Fibroblast of skin of scalp (primary cell): ENCODE measurements around the gene SMIM24.
"Not testable (repeated sequence)": the region's sequence is repeated elsewhere in the genome, so short reads cannot be mapped to it uniquely, and the experiment has no call there.

Source experiments
- DNase-seq: peaks from one replicate; pipeline ENCODE4 v3.0.0-alpha.2; 2013

Gene SMIM24

GRCh38 chr19:3514930-3515329 is 34.6 kb upstream of the SMIM24 start:
- peak; percentile 24 for DNase-seq

DNA sequence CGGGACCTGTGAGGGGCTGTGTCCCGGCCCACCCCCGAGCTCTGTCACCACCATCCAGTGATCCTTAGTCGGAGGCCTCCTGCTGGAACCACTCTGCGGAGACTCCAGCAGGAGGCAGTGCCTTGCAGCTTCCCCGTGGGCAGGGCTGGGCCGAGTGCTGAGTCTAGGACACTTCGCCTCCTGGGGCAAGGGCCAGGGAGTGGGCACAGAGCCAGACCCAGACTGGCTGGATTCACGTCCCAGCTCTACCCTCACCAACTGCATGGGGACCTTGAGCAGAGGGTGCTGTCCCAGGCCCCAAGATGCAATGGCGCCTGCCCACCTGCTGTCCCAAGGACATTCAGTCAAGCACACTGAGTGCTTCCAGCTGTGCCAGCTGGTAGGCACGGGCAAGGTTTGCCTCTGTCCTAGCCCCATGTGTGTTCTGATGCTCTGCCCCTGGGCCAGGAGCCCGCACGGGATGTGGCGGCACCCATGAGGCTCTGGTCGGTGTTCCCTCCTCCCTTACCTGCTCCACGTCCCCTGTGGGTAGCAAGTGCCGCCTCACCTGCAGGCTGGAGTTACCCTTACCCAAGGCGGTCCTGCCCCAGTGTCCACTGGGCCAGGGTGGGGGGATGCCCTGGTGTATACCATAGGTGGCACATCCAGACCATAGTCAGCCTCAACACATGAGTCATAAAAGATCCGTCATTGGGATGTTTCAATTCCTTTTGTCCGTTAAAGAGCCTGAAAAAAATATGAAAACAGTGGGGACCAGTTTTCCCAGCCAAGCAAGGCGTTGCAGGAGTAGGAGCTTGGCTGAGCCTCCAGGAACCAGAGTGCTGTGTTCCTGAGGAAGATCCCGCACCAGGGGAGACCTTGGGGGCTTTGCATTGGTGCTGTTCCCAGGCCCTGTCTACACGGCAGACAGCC is 33.2 kb upstream of the SMIM24 start:
- DNase-seq, result no peak

- DNase-seq, result no peak
These were observed 32.4 kb upstream of the SMIM24 start for GRCh38 chr19:3512562-3513228.

DNA sequence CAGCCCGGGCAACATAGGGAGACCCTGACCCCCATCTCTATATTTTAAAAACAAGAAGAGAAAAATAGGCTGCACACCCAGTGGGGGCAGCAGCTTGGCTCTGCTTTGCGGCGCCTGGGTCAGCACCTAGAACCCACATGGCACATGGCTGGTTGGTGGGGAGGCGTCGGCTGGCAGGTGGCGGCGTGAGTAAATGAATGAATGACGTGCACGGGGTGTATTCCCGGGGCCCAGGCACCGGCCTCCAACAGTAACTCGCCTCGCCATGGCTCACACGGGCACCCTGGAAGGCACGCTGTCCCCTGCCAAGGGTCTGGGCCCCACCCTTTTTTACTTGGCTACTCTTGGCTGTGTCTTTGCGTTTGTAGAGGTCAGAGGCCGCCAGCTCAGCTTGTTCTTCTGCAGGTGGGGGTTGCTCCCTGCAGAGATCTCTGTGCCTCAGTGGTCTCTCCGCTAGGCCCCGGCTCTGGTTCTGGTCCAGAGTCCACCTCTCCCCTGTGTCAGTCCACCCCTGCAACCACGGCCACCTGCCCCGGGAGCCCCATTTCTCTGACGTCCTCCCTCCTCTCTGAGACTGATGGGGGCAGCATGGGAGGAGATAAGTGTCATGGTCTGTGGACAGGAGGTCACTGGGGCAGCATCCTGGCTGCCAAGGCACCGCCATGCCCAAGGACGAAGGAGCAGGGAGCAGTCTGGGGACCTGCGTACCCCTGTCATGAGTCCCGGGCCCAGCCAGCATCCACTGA is 31.4 kb upstream of the SMIM24 start:
- no peak for DNase-seq

- DNase-seq, result no peak
These were observed 30.4 kb upstream of the SMIM24 start for GRCh38 chr19:3510727-3511126.

GRCh38 chr19:3509566-3509989 is 29.3 kb upstream of the SMIM24 start:
- no peak for DNase-seq

DNA sequence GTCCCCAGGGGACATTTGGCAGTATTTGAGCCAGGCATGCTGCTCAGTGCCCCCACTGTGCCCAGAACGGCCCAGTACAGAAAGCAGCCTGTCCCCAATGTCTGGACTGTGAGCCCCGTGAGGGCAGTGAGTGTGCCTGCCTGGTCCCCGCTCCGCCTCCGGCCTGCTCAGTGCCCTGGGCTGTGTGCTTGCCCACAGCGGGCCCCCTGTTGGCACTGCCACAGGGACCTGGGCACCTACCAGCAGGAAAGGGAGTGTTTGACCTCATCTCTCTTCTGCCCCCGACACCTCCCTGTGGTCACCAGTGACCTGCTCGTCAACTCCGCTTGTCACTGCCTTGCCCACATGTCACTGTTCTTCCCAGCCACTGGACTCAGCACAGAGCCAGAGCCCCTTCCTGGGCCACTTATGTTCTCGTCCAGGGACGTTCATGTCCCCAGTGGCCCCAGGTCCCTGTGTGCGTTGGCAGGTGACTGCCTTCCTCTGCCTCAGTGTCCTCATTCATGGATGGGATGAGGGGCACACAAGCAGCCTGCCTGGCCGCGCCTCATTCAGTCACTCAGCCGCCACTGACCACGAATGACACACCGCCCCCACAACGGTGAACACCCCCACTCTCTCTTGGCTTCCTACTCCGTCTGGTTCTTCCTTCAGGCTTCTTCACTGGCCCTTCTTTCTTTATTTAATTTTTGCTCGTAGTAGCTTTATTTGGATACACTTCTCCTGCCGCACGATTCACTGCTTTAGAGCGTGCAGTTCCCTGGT is 28.6 kb upstream of the SMIM24 start:
- DNase-seq, result no peak

DNA sequence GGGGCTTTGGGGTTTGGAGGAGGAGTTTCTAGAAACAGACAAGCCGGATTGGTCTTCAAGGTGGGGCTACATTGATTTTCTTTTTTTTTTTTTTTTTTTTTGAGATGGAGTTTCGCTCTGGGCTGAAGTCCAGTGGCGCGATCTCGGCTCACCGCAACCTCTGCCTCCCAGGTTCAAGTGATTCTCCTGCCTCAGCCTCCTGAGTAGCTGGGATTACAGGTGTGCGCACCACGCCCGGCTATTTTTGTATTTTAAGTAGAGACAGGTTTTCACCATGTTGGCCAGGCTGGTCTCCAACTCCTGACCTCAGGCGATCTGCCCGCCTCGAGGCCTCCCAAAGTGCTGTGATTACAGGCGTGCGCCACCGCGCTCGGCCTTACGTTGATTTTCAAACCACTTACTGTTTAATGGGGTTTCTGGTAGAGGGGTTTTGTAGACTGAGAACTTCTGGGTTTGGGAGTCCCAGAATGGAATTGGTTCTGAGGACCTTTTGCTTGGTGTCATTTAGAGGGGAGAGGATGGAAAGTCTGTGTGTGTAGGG is 27.9 kb upstream of the SMIM24 start:
- DNase-seq, result not testable (repeated sequence)

- DNase-seq, result no peak
These were observed 27.2 kb upstream of the SMIM24 start for GRCh38 chr19:3507371-3508120.

DNA sequence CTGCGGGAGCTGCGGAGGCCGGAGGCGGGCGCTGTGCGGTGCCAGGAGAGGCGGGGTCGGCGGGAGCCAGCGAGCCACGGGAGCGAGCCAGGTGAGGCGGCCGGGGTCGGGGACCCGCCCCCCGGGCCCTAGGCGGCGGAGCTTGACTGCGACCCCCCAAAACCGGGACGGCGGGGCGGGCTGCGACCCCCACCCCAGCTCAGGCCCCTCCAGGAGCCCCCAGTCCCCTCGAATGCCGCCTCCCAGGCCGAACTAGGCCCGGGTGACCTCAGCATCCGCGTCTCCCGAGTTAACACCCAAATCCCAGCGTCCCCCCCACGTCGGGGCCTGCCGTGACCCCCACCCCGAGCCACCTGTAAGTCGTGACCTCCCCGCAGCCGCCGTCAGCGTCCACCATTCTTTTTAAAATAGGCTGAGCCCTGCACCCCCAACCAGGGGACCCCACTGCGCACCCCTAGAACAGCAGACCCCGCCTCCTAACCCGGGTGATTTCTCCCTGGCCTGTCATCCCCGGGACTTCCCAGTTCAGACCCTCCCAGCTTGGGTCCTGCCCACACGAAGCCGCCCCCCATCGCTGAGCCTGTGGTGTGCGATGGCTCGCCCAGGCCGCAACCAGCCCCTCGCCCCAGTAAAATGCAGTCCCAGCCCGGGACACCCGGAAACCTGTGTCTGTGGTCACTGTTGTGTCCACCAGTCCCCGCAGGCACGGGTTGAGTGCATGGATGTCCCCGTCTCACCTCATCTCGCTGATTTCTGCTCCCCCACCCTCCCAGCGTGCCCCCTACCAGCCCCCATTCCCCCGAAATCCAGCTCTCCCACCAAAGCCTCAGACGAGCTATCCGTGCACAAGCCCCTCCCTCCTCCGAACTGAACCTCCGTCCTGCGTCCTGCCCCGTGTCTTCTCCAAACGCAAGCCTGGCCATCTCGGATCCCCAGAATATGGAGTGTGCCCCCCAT is 26.3 kb upstream of the SMIM24 start:
- DNase-seq, result no peak

DNA sequence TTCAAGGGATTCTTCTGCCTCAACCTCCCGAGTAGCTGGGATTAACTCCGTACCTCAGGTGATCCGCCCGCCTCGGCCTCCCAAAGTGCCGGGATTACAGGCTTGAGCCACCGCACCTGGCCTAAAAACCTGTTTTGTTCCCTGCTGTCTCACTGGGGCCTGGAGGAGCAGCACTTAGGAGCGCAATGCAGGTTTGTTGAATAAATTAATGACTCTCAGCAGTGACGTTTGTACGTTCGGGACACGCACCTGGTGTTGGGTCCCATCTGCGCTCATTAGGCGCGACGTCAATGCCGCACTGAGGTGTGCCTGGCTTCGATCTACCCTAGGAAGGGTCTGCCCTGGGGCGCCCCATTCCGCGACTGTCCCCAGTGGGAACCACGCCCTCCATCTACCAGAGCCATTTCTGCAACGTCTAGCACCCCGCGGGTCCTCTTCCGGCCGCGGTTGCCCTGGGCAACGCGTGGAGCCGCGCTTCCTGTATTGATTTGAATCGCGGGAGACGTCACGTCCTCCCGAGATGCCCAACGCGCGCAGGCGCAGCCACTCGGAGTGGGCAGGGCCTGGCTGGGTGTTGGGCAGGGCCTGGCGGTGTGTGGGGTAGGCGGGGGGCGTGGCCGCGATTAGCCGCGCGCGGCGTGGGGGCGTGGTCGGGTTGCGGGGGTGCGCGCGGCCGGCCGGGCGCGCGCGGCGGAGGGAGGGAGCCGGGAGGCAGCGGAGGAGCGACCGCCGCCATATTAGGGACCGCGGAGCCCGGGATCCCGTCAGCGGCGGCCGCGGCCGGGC is 25.5 kb upstream of the SMIM24 start, which contains the start of gene FZR1:
Gene FZR1 (plus strand): TSS at position 714 of the 786 bp plus-strand sequence. CDS start 16,679 bp downstream, outside the sequence.
- peak; percentile 99 for DNase-seq

DNA sequence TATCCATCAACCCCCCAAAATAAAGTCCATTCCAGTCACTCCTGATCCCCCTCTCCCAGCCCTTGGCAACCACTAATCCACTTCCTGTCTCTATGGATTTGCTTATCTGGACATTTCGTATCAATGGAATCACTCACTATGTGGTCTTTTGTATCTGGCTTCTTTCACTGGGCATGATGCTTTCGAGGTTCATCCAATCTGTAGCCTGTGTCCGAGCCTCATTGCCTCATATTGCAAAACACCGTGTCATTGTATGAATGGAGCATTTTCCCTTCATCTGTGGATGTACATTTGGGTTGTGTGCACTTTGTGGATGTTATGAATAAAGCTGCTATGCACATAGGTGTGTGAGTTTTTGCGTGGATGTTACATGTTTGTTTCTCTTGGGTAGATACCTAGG is 24.4 kb upstream of the SMIM24 start:
- DNase-seq, result no peak

DNA sequence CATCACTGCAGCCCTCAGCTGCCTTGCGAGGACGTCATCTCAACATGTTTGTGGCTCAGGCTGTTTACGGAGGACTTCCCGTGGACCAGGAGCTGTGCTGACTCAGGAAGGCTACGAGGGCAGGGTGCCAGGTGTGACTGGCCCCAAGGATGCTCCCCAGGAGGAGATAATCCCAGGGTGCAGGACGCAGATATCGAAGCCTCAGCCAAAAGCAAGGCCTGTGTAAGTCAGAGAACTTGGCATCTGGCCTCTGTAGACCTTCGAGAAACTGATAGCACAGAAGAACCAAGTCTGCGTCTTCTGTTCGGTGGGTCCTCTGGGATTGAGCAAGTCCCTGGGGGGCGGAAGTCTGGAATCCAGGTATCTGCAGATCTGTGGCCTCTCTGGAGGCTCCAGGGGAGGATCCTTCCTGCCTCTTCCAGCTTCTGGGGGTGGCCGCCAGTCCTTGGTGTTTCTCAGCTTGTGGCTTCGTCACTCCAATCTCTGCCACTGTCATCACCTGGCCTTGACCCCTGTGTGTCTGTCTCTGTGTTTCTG is 22.8 kb upstream of the SMIM24 start:
- no peak for DNase-seq

DNA sequence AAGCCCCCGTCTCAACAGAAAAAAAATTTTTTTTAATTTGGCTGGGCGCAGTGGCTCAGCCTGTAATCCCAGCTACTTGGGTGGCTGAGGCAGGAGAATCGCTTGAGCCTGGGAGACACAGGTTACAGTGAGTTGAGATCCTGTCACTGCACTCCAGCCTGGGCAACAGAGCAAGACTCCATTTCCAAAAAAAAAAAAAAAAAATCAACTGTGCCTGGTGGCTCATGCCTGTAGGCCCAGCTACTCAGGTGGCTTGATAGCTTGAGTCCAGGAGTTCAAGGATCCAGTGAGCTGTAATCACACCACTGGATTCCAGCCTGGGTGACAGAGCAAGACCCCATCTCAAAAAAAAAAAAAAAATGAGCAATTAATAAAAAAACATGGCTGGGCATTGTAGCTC is 21.5 kb upstream of the SMIM24 start:
- no peak for DNase-seq

- DNase-seq, result peak; percentile 96
These were observed 20.2 kb upstream of the SMIM24 start, which contains the start of gene DOHH for GRCh38 chr19:3500429-3501101. DOHH (minus strand) TSS chr19:3500674; CDS start chr19:3496814, 3,860 bp downstream.

- no peak for DNase-seq
These were observed 19.6 kb upstream of the SMIM24 start for GRCh38 chr19:3499738-3500428.

- DNase-seq, result no peak
These were observed 17.6 kb upstream of the SMIM24 start for GRCh38 chr19:3497757-3498520.
